Measurements from ENCODE around the gene TBC1D5. TPM values are rescaled to one million over a fixed set of nuclear protein-coding genes. Genes with fewer than 3 reads are reported as not detected.
"Not testable (repeated sequence)": the region's sequence is repeated elsewhere in the genome, so short reads cannot be mapped to it uniquely, and the experiment has no call there.

TBC1D5 gene
- total RNA-seq, 1 donor from 2014 or later = 55.6 TPM

DNA sequence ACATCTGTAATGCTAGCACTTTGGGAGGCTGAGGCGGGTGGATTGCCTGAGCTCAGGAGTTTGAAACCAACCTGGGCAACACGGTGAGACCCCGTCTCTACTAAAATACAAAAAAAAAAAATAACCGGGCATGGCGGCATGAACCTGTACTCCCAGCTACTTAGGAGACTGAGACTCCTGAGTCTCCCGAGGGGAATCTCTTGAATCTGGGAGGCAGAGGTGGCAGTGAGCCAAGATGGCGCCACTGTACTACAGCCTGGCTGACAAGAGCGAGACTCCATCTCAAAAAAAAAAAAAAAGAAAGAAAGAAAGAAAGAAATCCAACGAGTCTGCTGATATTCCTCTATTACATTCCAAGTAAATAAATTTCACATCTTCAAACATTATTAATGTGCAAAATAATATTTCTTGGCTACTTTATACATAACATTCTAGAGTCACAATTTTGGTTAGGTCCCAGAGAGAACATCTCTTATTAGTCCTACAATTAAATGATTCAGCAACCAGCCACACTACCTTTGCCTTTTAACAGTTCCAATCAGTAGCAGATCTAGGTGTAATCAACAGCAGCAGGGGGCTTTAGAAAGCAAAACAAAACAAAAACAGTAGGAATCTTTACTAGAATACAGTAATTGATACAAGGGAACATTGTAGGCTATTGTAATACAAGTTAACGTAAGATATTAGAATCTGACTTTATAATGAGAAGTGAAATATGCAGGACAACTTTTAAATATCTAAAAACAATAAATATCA is 195.8 kb downstream of the TBC1D5 start:
- peaks cover 1% of the 10 kb centered on the region for H3K4me1 Mint-ChIP-seq (ENCODE audit: low read depth)
- H3K4me3 Mint-ChIP-seq (ENCODE audit: low read depth) = no peak overlapping the region
- DNase-seq (ENCODE audit: low spot score, unreplicated experiment) = no peak
- no peaks in the 10 kb centered on the region for H3K27me3 Mint-ChIP-seq
- H3K9me3 Mint-ChIP-seq (ENCODE audit: low read depth) = no peaks in the 10 kb centered on the region
- H3K36me3 Mint-ChIP-seq (ENCODE audit: insufficient read depth) = peaks cover 2% of the 10 kb centered on the region
- TF ChIP-seq, protein P1, sequence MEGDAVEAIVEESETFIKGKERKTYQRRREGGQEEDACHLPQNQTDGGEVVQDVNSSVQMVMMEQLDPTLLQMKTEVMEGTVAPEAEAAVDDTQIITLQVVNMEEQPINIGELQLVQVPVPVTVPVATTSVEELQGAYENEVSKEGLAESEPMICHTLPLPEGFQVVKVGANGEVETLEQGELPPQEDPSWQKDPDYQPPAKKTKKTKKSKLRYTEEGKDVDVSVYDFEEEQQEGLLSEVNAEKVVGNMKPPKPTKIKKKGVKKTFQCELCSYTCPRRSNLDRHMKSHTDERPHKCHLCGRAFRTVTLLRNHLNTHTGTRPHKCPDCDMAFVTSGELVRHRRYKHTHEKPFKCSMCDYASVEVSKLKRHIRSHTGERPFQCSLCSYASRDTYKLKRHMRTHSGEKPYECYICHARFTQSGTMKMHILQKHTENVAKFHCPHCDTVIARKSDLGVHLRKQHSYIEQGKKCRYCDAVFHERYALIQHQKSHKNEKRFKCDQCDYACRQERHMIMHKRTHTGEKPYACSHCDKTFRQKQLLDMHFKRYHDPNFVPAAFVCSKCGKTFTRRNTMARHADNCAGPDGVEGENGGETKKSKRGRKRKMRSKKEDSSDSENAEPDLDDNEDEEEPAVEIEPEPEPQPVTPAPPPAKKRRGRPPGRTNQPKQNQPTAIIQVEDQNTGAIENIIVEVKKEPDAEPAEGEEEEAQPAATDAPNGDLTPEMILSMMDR (IDR thresholded peaks at IDR 0.05; ENCODE audit: unreplicated experiment) = no peak
- no peak overlapping the region for H3K27ac Mint-ChIP-seq

DNA sequence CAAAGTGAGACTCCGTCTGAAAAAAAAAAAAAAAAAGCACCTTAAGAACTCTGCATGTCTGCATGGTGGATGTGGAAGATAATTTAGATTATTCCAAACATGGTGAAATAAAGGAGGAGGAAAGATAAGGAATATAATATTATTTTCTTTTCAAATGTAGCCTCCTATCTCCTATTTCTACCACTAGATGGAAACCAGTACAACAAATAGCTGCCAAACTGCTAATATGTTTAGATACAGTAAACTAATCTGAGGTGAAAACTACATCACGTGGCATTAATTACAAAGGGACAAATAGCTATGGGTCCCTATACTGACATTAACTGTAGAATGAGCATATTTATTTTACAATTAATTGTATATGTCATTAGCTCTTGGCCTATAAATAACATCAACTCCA is 197.8 kb downstream of the TBC1D5 start:
- no peak for DNase-seq (ENCODE audit: low spot score, unreplicated experiment)
- H3K9me3 Mint-ChIP-seq (ENCODE audit: low read depth) = no peaks in the 10 kb centered on the region
- no peaks in the 10 kb centered on the region for H3K4me1 Mint-ChIP-seq (ENCODE audit: low read depth)
- H3K27ac Mint-ChIP-seq = no peak overlapping the region
- no peak overlapping the region for H3K4me3 Mint-ChIP-seq (ENCODE audit: low read depth)
- H3K36me3 Mint-ChIP-seq (ENCODE audit: insufficient read depth) = peaks cover 6% of the 10 kb centered on the region
- TF ChIP-seq, protein P1 (IDR thresholded peaks at IDR 0.05; ENCODE audit: unreplicated experiment) = no peak
- H3K27me3 Mint-ChIP-seq = no peaks in the 10 kb centered on the region

DNA sequence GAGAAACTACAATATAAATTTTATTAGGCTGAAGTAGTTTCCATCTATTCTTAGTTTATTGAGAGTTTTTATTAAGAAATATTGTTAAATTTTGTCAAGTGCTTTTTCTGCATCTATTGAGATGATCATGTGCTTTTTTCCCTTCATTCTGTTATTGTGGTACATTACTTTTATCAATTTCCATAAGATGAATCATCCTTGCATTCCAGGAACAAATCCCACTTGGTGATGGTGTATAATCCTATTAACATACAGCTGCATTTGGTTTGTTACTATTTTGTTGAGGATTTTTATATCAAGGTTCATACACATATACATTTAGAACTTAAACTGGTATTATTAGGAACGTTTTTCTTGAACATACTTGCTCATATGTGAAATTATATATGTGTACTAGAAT is 199.8 kb downstream of the TBC1D5 start:
- Mint-ChIP-seq H3K27ac (peak overlapping the region; percentile 73), H3K36me3 (ENCODE audit: insufficient read depth) (peaks cover 6% of the 10 kb centered on the region), H3K4me3 (ENCODE audit: low read depth) (no peak overlapping the region), H3K27me3 (no peaks in the 10 kb centered on the region), H3K9me3 (ENCODE audit: low read depth) (no peaks in the 10 kb centered on the region), H3K4me1 (ENCODE audit: low read depth) (no peaks in the 10 kb centered on the region)
- DNase-seq (ENCODE audit: low spot score, unreplicated experiment) = no peak
- TF ChIP-seq, protein P1 (IDR thresholded peaks at IDR 0.05; ENCODE audit: unreplicated experiment) = no peak

DNA sequence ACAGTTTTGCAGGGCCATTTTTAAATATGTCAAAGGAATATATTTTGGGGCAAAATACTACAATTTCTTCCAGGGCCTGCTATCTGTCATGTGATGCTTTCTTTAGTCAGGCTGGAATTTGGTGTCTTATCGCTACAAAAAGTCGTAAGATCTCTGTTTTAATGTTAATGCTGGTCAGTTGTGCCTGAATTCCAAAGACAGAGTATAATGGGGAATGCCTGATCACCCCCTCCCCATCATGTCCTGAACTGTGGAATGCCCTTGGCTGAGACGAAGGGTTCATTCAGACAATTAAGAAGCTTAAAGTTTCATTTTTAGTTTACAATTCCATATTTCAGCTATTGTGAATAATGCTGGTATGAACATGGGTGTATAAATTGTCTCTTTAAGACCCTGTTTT is 203.0 kb downstream of the TBC1D5 start:
- H3K9me3 Mint-ChIP-seq (ENCODE audit: low read depth) = no peaks in the 10 kb centered on the region
- peaks cover 6% of the 10 kb centered on the region for H3K36me3 Mint-ChIP-seq (ENCODE audit: insufficient read depth)
- H3K4me1 Mint-ChIP-seq (ENCODE audit: low read depth) = no peaks in the 10 kb centered on the region
- H3K27ac Mint-ChIP-seq = no peak overlapping the region
- no peak overlapping the region for H3K4me3 Mint-ChIP-seq (ENCODE audit: low read depth)
- TF ChIP-seq, protein P1 (IDR thresholded peaks at IDR 0.05; ENCODE audit: unreplicated experiment) = no peak
- DNase-seq (ENCODE audit: low spot score, unreplicated experiment) = no peak
- no peaks in the 10 kb centered on the region for H3K27me3 Mint-ChIP-seq

DNA sequence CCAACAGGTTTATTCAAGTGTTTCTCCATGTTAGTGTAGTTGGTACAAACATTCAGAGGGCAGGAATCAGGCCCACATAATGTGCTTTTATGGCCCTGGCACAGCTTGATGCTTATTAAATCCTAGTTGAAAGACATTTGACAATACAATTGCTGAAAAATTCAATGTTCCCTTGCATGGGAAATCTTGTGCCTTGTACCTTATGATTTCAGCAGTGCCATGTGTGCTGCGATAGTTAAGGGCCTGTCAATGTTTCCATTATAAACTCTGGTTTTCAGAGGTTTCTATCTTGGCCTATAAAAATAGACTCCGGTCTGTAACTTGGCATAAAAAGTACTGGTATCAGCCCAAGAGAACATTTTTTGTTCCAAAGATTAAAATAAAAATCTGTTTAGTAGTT is 207.2 kb downstream of the TBC1D5 start:
- H3K4me3 Mint-ChIP-seq (ENCODE audit: low read depth) = no peak overlapping the region
- TF ChIP-seq, protein P1 (IDR thresholded peaks at IDR 0.05; ENCODE audit: unreplicated experiment) = no peak
- H3K9me3 Mint-ChIP-seq (ENCODE audit: low read depth) = no peaks in the 10 kb centered on the region
- peaks cover 2% of the 10 kb centered on the region for H3K36me3 Mint-ChIP-seq (ENCODE audit: insufficient read depth)
- H3K4me1 Mint-ChIP-seq (ENCODE audit: low read depth) = no peaks in the 10 kb centered on the region
- no peaks in the 10 kb centered on the region for H3K27me3 Mint-ChIP-seq
- DNase-seq (ENCODE audit: low spot score, unreplicated experiment) = no peak
- no peak overlapping the region for H3K27ac Mint-ChIP-seq

DNA sequence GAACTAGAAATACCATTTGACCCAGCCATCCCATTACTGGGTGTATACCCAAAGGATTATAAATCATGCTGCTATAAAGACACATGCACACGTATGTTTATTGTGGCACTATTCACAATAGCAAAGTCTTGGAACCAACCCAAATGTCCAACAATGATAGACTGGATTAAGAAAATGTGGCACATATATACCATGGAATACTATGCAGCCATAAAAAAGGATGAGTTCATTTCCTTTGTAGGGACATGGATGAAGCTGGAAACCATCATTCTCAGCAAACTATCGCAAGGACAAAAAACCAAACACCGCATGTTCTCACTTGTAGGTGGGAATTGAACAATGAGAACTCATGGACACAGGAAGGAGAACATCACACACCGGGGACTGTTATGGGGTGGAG is 210.0 kb downstream of the TBC1D5 start:
- not testable (repeated sequence) for H3K36me3 Mint-ChIP-seq (ENCODE audit: insufficient read depth); H3K27me3 Mint-ChIP-seq; H3K9me3 Mint-ChIP-seq (ENCODE audit: low read depth); DNase-seq (ENCODE audit: low spot score, unreplicated experiment); H3K27ac Mint-ChIP-seq; H3K4me1 Mint-ChIP-seq (ENCODE audit: low read depth); H3K4me3 Mint-ChIP-seq (ENCODE audit: low read depth)
